Measurements from ENCODE around the gene NR1I2.

Gene NR1I2

DNA sequence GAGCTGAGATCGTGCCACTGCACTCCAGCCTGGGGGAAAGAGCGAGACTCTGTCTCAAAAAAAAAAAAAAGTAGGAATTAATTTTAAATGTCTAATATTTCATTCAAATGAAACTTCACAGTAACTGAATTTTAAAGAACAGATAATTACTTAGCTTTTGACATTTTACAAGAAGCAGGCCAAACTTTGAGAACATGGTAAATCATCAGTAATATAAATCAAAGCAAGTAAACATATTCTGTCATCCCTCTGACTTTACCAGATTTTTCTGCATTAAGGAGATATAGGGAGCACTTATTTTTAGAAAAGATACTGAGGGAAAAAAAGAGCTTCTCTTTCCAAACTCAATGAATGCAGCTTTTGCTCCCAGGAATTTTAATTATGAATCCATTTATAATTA is 37.0 kb downstream of the NR1I2 start:
- DNase-seq (ENCODE audit: low spot score): no peak
- in situ Hi-C loops (cut with MboI; ENCODE audit: low sequenced_read_pairs, unreplicated experiment): no loop called here
- TF ChIP-seq, protein P1, sequence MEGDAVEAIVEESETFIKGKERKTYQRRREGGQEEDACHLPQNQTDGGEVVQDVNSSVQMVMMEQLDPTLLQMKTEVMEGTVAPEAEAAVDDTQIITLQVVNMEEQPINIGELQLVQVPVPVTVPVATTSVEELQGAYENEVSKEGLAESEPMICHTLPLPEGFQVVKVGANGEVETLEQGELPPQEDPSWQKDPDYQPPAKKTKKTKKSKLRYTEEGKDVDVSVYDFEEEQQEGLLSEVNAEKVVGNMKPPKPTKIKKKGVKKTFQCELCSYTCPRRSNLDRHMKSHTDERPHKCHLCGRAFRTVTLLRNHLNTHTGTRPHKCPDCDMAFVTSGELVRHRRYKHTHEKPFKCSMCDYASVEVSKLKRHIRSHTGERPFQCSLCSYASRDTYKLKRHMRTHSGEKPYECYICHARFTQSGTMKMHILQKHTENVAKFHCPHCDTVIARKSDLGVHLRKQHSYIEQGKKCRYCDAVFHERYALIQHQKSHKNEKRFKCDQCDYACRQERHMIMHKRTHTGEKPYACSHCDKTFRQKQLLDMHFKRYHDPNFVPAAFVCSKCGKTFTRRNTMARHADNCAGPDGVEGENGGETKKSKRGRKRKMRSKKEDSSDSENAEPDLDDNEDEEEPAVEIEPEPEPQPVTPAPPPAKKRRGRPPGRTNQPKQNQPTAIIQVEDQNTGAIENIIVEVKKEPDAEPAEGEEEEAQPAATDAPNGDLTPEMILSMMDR (IDR thresholded peaks at IDR 0.05; ENCODE audit: borderline replicate concordance, control extremely low read depth, extremely low read depth, insufficient read depth, missing control alignments): no peak

DNA sequence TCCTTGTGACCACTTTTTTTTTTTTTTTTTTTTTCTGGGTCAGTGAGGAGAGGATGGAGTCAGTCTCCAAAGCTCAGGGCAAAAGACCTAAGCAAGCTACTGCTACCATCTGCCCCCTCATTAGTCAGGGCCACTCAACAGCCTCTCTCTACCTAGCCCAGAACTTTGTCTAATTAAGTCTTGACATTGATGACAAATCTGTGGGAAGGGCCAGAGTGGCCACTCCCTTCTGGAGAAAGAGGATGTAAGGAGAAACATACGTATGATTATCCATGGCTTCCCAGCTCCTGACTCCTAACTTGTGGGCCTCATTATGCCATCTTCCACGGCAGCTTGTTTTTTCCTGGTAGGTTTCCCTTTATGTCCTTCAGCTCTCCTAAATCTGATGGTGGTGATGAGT is 37.9 kb downstream of the NR1I2 start:
- DNase-seq (ENCODE audit: low spot score): no peak
- in situ Hi-C loops (cut with MboI; ENCODE audit: low sequenced_read_pairs, unreplicated experiment): no loop called here
- TF ChIP-seq, protein P1 (IDR thresholded peaks at IDR 0.05; ENCODE audit: borderline replicate concordance, control extremely low read depth, extremely low read depth, insufficient read depth, missing control alignments): no peak

DNA sequence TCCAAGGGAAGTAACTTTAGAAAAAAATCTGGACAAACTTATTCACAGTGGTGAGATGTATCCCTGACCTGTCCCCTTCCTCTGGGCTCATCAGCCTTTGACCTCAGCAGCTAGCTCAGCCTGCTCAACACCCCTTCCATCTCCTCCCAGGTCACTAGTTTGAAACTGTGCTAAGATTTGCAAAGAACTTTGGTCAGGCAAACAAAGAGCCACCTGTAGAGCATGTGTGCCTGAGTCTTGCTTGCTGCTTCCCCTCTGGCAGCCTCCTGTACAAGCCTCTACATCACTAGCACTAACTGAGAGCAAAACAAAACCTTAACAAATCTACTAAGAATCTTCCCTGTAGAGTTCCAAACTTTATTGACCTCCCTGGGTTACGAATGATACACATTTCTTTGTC is 43.9 kb downstream of the NR1I2 start:
- in situ Hi-C loops (cut with MboI; ENCODE audit: low sequenced_read_pairs, unreplicated experiment): no loop called here
- TF ChIP-seq, protein P1 (IDR thresholded peaks at IDR 0.05; ENCODE audit: borderline replicate concordance, control extremely low read depth, extremely low read depth, insufficient read depth, missing control alignments): no peak
- no peak for DNase-seq (ENCODE audit: low spot score)

DNA sequence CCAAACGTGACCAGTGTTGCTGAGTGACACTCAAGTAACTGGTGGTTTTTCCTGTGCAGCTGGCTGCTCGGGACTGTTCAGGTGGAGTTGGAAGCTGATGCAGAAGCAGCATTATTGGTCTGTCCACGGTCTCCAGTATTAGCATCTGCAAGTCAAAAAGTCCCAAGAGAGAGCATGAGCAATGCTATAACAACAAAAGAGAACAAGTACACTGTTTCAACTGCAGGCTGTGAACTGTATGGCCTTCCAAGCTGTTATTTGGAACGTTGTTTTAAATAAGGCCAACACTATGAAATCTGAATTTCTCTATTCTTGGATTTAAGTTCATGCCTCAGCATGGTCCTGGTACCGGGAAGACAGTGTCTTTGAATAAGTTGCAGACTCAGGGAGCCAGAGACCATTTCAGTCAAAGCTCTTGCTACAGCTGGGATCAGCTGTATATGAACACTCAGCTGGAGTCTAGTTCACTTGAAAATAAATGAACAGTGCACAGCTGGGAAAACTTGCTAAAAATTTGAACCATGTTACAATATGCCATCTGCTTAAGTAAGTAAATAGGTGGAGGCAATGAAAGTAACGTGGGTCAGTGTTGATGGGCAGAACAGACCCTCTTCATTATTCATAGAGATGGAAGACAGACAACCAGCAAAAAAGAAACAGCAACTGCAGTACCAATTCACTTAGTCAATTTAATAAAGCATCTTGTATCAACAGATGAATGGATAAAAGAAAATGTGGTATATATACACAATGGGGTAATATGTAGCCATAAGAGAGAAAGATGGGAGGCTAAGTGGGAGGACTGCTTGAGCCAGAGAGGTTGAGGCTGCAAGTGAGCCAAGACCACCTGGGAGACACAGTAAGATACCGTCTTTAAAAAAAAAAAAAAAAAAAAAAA is 45.1 kb downstream of the NR1I2 start:
- TF ChIP-seq, protein P1 (IDR thresholded peaks at IDR 0.05; ENCODE audit: borderline replicate concordance, control extremely low read depth, extremely low read depth, insufficient read depth, missing control alignments): no peak
- no peak for DNase-seq (ENCODE audit: low spot score)
- in situ Hi-C loops (cut with MboI; ENCODE audit: low sequenced_read_pairs, unreplicated experiment): no loop called here

DNA sequence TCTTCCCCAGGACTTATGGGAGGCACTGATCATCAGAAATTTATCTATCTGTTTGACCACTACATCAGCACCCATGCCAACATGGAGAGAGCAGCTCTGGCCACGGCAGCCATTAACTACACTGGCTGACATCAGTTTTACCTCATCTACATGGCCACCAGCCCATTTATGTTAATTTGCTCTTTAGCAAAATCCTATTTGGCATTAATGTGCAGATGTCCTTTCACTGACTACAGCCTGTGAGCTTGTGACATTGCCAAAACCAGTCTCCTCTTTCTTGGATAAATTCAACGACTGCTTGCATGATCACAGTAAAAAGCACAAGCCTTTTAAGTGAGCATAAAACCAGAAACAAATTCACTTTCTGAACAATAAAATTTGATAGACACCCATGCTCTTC is 47.5 kb downstream of the NR1I2 start:
- in situ Hi-C loops (cut with MboI; ENCODE audit: low sequenced_read_pairs, unreplicated experiment): no loop called here
- TF ChIP-seq, protein P1 (IDR thresholded peaks at IDR 0.05; ENCODE audit: borderline replicate concordance, control extremely low read depth, extremely low read depth, insufficient read depth, missing control alignments): no peak
- no peak for DNase-seq (ENCODE audit: low spot score)

DNA sequence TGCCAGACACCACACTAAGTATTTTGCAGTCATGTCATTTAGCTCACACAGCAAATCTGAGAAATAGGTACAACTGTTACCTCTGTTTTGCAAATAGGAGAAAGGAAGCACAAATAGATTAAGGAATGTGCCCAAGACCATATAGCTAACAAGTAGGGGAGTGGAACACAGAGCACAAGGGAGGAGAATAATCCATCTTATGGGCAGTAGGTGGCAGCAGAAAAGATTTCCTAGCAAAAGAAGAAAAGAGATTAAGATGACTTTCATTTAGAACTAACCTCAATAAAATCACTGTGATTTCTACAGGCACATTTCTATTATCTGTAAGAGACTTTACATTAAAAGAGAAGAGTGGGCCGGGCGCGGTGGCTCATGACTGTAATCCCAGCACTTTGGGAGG is 49.1 kb downstream of the NR1I2 start:
- DNase-seq (ENCODE audit: low spot score): no peak
- in situ Hi-C loops (cut with MboI; ENCODE audit: low sequenced_read_pairs, unreplicated experiment): no loop called here
- TF ChIP-seq, protein P1 (IDR thresholded peaks at IDR 0.05; ENCODE audit: borderline replicate concordance, control extremely low read depth, extremely low read depth, insufficient read depth, missing control alignments): no peak
